Panc1 (cell line): ENCODE data around the gene TFB2M.

Experiments
- POLR2AphosphoS5 ChIP-seq: IDR thresholded peaks from 2 replicates; pipeline ENCODE4 v1.6.1; 2012; ENCODE audit warnings: mild to moderate bottlenecking, low read depth, low read length, moderate library complexity
- TF ChIP-seq, protein P1 (sequence below), 2 experiments: IDR thresholded peaks; 2 replicates each; pipeline ENCODE4 v1.6.1; 2011 to 2012; ENCODE audit warnings: low read depth in 2 of 2, control low read depth in 1 of 2, low read length in 1 of 2, mild to moderate bottlenecking in 1 of 2, moderate library complexity in 1 of 2; ENCODE audit not compliant: insufficient read depth in 1 of 2
- TF ChIP-seq, protein P2 (sequence below): fragments of 450-650 bp; IDR thresholded peaks from 2 replicates; pipeline ENCODE4 v1.5.1; 2017; ENCODE audit warnings: mild to moderate bottlenecking

DNA sequence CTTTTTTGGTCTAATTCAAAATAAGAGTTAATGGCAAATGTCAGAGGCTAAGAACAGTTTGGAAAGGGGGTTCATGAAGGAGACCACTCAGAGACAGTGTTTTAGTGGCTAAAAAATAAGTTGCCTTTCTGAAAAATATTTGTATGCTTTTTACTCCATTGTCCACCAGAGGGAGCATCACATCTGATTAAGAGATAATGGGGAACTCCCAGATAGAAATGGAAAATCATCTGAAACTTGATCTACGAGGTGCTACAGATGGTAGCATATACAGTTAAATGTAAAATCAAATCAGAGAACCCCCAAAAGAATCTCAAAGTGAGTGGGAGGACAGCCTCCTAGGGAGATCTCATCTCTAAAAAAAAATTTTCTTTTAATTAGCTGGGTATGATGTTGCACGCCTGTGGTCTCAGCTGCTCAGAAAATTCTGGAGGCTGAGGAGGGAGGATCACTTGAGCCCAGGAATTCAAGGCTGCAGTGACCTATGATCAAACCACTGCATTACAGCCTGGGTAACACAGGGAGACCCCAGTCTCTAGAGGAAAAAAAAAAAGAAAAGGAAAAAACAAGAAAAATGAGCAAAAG lies 68.6 kb downstream of the TFB2M start:
- TF ChIP-seq, protein P1, sequence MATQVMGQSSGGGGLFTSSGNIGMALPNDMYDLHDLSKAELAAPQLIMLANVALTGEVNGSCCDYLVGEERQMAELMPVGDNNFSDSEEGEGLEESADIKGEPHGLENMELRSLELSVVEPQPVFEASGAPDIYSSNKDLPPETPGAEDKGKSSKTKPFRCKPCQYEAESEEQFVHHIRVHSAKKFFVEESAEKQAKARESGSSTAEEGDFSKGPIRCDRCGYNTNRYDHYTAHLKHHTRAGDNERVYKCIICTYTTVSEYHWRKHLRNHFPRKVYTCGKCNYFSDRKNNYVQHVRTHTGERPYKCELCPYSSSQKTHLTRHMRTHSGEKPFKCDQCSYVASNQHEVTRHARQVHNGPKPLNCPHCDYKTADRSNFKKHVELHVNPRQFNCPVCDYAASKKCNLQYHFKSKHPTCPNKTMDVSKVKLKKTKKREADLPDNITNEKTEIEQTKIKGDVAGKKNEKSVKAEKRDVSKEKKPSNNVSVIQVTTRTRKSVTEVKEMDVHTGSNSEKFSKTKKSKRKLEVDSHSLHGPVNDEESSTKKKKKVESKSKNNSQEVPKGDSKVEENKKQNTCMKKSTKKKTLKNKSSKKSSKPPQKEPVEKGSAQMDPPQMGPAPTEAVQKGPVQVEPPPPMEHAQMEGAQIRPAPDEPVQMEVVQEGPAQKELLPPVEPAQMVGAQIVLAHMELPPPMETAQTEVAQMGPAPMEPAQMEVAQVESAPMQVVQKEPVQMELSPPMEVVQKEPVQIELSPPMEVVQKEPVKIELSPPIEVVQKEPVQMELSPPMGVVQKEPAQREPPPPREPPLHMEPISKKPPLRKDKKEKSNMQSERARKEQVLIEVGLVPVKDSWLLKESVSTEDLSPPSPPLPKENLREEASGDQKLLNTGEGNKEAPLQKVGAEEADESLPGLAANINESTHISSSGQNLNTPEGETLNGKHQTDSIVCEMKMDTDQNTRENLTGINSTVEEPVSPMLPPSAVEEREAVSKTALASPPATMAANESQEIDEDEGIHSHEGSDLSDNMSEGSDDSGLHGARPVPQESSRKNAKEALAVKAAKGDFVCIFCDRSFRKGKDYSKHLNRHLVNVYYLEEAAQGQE (IDR thresholded peaks at IDR 0.05; ENCODE audit: insufficient read depth in 1 of 2, low read depth in 2 of 2, low read length in 1 of 2): no peak
- TF ChIP-seq, protein P2, sequence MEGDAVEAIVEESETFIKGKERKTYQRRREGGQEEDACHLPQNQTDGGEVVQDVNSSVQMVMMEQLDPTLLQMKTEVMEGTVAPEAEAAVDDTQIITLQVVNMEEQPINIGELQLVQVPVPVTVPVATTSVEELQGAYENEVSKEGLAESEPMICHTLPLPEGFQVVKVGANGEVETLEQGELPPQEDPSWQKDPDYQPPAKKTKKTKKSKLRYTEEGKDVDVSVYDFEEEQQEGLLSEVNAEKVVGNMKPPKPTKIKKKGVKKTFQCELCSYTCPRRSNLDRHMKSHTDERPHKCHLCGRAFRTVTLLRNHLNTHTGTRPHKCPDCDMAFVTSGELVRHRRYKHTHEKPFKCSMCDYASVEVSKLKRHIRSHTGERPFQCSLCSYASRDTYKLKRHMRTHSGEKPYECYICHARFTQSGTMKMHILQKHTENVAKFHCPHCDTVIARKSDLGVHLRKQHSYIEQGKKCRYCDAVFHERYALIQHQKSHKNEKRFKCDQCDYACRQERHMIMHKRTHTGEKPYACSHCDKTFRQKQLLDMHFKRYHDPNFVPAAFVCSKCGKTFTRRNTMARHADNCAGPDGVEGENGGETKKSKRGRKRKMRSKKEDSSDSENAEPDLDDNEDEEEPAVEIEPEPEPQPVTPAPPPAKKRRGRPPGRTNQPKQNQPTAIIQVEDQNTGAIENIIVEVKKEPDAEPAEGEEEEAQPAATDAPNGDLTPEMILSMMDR: peak; percentile 76
- no peak for TF ChIP-seq POLR2AphosphoS5
